GM21515 (cell line): ENCODE measurements around the gene CENPS.
"Not testable (repeated sequence)": the region's sequence is repeated elsewhere in the genome, so short reads cannot be mapped to it uniquely, and the experiment has no call there.

Source experiments
- ATAC-seq: cut with Tn5 transposase; IDR thresholded peaks from one replicate; pipeline ENCODE4 v1.9.1; 2021; ENCODE audit not compliant: unreplicated experiment

CENPS gene

DNA sequence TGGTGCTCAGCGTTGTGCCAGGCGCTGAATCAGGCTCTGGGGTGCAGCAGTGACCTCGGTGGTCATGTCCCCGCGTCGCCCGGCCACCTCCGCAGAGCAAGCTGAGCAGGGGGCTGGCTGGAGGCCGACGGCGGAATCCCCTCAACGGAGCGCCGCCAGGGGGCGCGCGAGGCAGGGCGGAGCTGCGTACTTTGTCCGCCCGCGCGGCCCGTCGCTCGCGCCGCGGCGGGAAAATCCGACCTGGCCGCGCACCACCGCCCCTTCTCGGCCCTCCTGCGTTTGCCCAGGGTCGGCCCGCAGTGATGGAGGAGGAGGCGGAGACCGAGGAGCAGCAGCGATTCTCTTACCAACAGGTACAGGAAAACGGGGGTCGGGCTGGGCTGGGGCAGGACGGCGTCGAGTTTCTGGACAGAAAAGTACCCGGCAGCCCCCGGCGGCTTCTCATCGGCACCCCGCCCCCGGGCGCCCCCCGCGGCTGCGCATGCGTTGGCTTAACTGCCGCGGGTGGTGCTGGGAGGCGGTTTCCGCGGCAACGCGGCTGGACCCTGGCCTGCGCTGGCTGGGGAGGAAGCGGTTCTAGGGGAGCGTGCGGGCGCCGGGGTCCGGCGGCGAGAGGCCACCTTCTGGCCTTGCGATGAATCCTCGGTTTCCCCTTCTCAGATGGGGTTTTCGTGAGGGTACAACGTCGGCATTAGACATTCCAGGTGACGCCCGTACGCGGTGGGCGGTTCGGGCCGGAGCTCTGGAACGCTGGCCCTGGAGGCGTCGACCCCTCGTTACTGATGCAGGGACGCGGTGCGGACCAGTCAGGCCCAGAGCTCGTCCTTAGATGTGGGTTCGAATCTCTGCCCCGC lies at the start of gene CENPS:
Gene CENPS (plus strand): TSS at position 218 of the 854 bp plus-strand sequence. CDS start 85 bp downstream, at position 303.
- peak; percentile 75 for ATAC-seq

DNA sequence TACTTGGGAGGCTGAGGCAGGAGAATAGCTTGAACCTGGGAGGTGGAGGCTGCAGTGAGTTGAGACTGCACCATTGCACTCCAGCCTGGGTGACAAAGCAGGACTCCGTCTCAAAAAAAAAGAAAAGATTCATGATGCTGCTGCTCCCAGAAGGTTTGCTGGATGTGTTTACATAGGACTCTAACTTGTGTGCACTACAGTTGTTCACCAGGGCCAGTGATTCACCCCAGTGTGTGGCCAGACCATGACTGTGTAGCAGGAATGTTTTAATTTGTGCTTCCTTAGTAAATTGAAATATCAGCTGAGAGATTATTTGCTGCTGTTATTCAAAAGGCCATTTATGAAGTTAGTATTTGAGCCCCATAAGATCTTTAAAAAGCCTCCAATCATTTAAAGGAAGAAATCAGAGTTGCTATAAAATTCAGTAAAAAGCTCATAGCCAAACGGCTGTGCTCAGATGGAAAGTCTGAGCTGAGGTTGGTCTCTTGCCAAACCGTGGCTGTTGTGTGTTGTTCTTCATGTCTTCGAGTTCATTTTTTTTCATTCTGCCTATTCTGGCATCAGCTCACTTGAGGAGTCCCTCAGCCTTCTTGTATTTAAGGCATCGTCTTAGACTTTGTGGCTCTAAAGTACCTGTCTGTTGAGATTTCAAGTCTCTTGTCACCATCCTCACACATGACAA lies 49.5 kb upstream of the CENPS start:
- ATAC-seq: no peak

DNA sequence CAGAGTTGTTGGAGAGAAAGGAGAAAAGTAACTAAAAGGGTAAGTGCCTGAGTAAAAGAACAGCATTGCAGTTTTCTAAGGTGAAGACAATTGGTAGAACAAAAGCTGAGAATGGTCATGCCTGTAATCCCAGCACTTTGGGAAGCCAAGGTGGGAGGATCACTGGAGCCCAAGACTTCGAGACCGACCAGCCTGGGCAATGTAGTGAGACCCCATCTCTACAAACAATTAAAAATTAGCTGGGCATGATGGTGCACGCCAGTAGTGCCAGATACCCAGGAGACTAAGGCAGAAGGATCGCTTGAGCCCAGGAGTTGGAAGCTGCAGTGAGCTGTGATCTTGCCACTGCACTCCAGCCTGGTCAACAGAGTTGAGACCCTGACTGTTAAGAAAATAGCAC lies 46.6 kb upstream of the CENPS start:
- ATAC-seq: no peak

DNA sequence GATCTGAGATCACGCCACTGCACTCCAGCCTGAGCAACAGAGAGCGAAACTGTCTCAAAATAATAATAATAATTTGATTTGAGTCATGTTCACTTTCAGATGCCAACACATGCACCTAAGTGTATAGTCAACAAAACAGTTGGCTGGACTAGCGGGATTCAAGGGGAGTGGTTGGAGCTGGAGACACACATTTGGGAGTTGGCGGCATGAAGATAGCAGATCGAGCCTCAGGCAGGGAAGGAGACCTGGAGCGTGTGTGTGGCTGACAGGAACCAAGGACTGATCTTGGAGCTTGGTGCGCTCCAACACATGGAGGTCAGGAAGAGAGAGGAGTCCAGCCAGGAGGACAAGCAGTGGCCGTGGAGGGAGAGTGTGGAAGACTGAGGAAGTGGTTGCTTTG lies 46.0 kb upstream of the CENPS start:
- no peak for ATAC-seq

DNA sequence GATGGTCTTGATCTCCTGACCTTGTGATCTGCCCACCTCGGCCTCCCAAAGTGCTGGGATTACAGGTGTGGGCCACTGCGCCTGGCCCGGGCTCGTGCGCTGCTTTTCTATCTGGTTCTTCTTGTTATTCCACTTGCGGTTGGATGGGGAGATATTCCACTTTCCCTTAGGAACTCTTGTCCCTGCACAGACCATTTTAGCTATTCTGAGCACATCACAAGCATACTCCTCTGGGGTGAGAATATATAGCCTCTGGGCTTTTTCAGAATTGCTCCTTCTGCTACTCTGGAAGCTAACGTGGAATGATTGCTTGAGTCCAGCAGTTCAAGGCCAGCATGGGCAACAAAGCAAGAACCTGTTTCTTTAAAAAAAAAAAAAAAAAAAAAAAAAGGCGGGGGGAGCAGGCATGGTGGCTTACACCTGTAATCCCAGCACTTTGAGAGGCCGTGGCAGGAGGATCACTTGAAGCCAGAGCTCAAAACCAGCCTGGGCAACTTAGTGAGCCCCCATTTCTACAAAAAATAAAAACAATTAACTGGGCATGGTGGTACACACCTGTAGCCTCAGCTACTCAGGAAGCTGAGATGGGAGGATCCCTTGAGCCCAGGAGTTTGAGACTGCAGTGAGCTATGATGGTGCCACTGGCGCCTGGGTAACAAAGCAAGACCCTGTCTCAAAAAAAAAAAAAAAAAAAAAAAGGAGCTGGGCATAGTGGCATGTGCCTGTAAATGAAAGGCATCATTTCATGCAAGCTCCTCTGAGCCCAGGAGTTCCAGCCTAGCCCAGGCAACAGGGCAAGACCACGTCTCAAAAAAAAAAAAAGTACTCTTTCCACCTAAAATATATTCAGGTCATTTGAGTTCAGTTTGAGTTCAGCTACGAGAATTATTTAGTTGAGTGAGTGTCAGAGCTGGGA lies 43.2 kb upstream of the CENPS start:
- no peak for ATAC-seq

DNA sequence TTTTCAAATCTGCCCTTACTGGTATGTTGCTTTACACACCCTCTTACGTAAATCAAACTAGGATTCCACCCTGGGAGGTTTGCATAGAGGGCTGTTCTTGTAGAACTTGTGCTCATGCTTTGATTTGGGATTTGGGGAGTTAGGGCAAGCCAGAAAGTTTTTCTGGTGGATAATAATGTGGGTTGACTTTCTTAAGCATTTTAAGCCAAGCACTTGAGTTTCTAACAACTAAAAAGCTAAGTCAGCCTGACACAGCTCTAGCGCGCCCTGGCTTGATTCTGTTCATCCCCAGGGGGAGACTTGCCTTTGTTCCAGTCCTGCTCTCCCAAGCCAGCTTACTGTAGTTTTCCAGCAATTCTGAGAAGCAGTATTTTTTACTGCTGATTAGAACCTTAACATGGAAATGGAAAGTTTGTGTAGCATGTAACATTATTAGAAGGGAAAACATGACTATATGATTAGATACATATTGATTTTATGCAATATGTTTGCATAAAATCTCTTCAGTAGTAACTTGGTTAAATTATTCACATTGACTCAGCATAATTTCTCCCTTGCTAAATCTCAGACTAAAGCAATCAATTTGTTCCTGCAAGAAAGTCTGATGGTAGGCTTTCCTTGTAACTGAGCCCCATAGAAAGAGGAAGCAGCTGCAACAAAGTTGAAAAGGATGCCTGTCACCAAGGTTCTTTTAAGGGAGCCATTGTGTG lies 42.4 kb upstream of the CENPS start:
- ATAC-seq: no peak

DNA sequence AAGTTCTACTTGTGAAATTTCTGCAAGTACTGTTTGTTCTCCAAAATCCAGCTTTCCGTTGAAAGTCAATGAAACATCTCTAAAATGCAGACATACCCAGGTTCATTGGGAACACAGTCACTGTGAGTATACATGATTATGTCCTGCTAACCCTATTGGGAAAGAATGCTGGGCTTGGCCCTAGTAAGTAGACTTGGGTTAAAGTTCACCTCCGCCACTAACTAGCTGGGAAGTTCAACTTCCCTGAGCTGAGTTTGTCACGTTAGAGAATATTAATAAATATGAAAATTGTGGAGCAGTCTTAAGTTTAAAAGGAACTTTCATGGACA lies 41.9 kb upstream of the CENPS start:
- ATAC-seq: no peak

DNA sequence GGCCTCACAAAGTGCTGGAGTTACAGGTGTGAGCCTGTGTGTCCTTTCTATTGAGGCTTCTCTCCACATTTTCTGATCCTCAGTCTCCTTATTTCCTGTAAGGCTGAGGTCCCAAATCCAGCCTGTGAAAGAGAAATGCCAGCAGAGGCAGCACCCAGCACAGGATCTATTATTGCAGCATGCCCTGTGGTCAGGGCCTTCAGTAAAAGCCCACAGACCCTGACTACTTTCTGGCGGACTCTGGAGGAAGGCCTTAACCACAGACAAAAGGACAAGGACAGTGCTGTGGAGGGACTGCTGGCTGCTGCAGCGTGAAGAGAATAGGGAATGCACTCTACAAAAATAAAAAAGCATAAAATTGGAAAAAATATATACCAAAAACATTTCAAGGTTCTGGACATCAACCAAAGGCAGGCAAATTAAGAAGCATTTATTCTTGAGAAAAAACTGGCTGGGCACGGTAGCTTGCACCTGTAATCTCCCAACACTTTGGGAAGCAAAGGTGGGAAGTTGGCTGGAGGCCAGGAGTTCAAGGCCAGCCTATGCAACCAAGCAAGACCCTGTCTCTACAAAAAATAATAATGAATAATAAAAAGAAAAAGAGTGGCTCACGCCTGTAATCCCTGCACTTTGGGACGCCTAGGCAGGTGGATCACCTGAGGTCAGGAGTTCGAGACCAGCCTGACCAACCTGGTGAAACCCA lies 40.8 kb upstream of the CENPS start:
- ATAC-seq: no peak

DNA sequence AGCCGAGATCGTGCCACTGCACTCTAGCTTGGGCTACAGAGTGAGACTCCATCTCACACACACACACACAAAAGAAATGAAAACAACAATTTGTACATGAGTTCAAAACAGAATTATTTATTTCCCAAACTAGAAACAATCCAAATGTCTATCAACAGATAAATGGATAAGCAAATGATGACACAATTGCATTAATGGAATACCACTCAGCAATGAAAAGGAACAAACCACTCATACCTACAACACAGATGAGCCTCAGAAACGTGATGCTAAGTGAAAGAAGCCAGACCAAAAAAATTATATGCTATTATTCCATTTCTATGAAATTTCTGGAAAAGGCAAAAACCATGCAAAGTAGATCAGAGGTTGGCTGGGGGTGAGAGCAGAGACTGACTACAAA lies 33.4 kb upstream of the CENPS start:
- no peak for ATAC-seq

DNA sequence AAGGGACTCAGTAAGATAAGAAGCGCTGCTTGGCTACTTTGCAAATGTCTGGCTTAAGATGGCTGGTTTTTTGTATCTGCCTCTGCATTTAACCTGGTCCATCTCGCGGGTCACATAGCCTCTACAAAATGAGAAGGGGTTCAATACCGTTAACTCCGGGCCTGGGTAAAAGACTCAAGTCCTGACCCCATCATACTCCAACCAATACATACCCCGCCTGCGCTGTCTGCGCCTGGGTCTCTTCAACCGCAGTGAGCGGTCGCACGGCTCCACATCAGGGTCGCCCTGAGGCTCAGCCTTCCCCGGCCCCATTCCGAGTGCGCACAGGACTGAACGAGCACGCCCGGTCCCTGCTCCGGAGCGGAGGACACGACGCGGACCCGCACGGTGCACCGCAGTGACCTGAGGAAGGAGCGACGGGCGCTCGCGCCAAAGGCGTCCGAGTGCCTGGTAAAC lies 31.9 kb upstream of the CENPS start:
- ATAC-seq: no peak

DNA sequence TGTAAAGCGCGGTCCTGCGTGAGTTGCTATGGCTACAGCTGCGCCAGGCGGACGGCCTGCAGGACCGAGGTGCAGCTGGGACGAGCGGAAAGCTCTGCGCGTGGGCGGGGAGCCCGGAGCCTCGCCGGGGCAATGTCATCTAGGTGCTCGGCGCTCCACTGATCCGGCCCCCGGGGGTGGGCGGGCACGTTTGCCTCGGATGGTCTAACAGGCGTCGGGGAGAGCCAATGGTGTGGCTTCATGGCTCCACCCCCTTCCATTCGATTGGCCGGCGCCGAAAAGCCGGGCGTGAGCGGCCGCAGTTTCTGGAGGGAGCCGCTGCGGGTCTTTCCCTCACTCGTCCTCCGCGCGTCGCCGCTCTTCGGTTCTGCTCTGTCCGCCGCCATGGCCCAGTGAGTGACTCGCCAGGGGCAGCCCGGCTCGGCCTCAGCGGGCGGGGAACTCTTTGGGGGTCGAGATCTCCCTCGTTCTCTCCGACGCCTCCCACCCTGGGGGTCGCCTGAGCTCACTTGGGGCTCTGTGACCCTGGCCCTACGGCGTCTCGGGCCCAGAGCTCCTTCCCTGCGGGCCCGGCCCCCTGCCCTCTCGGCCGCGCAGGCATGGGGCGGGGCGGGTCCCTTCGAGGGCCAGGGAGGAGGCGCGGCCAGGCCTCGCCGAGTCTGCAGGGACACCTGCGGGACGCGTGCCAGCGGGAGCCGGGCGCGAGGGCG lies 31.3 kb upstream of the CENPS start, which contains the start of gene PGD:
Gene PGD (plus strand): TSS at position 331 of the 710 bp plus-strand sequence. CDS start 54 bp downstream, at position 385.
- ATAC-seq: peak; percentile 95

DNA sequence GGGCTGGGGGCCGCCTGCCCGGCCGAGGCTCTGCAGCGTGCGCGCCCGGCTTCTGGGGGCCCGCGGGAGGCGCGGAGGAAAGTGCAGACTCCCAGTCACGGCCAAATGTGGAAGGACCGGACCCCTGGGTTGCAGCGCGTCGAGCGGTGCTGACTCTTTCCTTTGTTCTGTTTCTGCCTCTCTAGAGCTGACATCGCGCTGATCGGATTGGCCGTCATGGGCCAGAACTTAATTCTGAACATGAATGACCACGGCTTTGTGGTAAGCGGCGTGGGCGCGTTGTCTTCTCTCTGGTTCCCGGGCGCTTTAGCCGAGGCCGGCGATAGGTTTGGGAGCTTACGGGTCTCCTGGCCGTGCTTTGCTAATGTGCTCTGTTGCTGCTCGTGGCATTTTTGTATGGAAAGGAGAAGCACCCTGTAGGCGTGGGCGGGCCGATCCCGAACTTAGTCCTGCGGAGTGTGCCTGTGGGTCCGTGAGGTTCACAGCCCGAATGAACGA lies 30.7 kb upstream of the CENPS start:
- ATAC-seq: peak; percentile 10

DNA sequence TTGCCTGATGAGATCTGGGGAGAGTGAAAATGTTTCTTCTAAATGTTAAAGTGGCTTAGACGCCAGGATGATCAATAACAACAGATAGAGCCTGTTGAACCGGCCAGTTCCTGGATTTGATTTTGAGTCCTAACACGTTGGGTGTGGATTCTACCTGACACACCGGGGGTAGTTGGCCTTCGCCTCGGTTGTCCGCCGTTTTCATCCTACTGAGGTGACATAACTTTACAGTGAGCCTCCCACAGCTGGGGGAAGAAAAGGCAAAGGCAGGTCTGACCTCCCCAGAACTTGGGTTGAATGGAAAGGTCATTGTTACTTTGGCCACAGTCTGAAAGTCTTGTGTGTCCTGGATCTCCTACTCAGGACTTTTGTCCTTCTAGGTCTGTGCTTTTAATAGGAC lies 30.2 kb upstream of the CENPS start:
- ATAC-seq: no peak

DNA sequence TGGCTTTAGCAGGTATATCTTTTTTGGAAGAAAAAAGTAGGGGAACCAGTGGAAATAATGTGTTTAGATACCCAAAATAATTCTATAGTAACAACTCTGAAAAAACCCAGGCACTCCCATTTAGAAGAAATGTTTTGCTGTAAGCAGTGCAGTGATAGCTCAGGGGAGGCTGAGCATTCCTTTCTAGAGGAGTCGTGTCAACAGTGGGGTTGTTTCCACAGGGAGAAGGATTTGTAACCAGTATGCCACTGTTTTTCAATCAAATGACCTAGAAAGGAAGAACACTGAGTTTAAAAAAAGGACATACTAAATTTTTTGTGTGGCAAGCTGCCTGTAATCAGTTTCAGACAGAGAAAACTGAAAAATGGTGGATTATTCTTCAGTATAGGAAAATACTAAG lies 29.0 kb upstream of the CENPS start:
- no peak for ATAC-seq

DNA sequence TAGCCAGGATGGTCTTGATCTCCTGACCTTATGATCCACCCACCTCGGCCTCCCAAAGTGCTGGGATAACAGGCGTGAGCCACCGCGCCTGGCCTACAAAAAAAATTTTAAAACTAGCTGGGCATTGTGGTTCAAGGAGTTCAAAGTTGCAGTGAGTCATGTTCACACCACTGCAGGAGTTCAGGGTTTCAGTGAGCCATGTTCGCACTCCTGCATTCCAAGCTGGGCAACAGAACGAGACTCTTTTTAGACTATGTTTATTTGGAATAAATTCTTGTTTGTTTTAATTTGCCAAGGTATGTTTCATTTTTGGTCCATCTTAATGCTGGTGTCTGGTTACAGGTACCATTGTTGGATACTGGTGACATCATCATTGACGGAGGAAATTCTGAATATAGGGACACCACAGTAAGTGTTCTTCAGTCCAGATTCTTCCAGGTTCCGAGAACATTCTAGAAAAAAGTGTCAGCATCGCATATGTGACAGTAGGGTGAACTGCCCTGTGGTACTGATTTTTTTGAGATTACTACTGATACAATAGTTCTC lies 27.4 kb upstream of the CENPS start:
- no peak for ATAC-seq

DNA sequence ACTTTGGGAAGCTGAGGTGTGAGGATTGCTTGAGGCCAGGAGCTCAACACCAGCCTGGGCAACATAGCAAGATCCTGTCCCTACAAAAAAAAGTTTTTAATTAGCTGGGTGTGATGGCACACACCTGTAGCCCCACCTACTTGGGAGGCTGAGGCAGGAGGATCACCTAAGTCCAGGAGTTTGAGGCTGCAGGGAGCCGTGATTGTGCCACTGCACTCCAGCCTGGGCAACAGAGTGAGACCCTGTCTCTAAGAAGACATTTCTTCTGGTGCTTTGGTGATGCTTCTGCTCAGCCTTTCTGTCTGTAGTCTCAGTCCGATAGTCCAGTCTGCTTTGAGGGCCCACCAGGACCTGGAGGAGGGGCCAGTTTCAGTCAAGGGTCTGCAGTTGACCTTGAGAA lies 23.0 kb upstream of the CENPS start:
- ATAC-seq: no peak

DNA sequence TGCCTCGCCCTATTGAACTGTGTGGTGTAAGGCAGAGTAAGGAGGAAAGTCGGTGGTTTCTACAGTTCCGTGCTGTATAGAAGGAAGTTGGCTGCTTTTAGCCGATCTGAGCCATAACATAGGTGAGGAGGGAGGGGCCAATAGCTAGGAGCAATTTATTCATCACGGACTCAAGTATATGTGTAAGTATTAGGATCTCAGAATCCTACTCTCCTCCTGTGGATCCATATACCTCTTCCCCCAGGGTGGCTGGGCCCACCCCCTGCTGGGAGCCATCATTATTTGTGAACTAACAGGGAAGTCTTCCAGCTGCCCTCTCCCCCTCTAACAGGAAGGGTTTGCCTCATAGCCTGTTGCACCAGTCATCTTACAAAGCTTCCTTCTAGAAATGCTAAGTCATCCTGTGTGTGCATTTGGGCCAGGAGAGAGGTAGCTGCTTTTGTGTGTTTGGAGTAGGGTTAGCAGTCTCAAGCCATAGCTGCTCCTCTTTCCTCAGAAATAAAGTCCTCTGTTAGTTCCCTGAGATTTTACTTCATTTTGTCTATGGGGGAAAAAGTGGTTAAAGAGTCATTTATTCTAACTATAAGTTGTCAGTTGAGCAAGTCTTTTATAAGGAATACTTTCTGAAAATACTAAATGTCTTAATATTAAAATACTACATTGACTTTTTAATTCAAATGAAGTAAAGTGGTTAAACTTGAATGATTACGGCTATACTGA lies 14.9 kb upstream of the CENPS start:
- no peak for ATAC-seq

DNA sequence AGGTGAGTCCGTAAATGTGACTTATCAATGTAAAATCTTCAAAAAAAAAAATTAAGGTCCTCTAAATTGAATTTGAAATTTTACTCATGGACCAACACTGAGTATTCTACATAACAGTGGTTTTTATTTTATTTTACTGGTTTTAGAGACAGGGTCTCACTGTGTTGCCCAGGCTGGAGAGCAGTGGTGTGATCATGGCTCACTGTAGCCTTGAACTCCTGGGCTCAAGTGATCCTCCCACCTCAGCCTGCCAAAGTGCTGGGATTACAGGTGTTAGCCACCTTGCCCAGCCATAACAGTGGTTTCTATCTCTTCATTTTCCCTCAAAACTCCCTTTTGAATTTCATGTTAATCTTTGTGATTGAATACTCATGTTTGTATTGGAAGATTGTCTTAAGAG lies 14.3 kb upstream of the CENPS start:
- ATAC-seq: not testable (repeated sequence)
